ENCODE results near the gene PARD3B.

PARD3B gene

DNA sequence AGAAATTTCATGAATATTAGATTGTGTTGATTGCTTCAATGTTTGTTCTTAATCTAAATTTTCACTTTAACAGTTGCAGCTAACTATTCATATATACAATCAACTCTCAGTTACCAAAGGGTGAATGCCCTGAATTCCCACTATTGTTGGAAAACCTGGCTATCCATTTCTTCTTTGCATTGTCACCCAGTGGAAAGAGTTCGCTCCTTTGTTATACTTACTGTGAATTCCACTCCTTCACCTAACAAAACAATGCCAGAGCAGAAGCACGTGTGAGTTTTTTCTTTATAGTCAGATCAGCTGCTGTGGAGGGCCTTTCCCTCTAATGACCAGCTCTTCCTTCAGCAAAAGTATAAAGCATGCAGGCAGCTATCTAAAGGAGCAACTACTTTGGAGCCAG lies 727.9 kb downstream of the PARD3B start:
- H3K27me3 ChIP-seq (ENCODE audit: insufficient read depth, poor library complexity, severe bottlenecking), result no peaks in the 10 kb centered on the region
- no peak overlapping the region for H3K27ac ChIP-seq (replicated peaks)
- TF ChIP-seq SPI1 (IDR thresholded peaks at IDR 0.05; ENCODE audit: borderline replicate concordance, low read depth), result no peak
- no peak for DNase-seq (ENCODE audit: low read depth in 1 of 2, low spot score in 1 of 2)
- no peak overlapping the region for H3K4me3 ChIP-seq (replicated peaks; ENCODE audit: insufficient read depth, low read length)

DNA sequence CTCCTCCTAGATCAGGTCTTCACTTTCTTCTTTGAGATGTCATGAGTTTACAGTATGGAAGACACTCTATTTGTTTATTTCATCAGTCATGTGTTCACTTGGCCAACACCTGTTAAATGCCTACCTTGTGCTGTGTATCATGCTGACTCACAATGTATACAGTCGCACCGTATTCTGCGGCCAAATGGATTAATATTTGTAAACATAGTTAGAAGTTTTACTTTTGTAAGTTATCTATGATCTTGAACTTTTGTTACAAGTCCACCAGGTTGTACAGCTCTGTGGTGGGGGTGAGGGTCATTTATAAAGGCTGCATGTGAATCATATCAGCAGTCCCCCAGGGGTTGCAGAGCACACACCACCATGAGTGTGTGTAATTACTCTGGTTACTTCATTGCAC lies 728.4 kb downstream of the PARD3B start:
- Histone ChIP-seq H3K4me3 (replicated peaks; ENCODE audit: insufficient read depth, low read length) (no peak overlapping the region), H3K27ac (replicated peaks) (no peak overlapping the region), H3K27me3 (ENCODE audit: insufficient read depth, poor library complexity, severe bottlenecking) (no peaks in the 10 kb centered on the region)
- DNase-seq (ENCODE audit: low read depth in 1 of 2, low spot score in 1 of 2), result no peak
- TF ChIP-seq CTCF (IDR thresholded peaks at IDR 0.05; ENCODE audit: insufficient read depth, low read length) (no peak), SPI1 (IDR thresholded peaks at IDR 0.05; ENCODE audit: borderline replicate concordance, low read depth) (no peak), GABPA (IDR thresholded peaks at IDR 0.05; ENCODE audit: low read depth) (no peak), REST (IDR thresholded peaks at IDR 0.05; ENCODE audit: insufficient replicate concordance, low read depth) (no peak), POLR2AphosphoS5 (IDR thresholded peaks at IDR 0.05; ENCODE audit: low read depth) (no peak)

DNA sequence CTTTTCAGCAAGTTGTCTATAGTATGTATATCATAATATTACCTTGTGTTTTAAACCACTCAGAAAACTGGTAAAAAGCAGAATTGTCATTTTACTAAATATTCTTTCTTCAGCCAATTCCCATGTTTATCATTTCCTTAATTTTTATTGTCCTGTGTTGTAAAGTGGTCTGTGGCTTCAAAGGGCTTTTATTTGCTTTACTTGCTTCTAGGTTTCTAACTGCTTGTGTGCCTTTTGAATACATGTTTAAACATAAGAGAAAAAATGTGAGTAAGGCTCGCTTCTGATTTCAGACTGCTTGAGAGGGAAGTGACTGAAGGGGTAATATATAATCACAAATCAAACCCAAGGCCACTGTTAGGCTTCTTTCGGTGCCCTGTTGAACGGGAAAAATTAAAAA lies 729.5 kb downstream of the PARD3B start:
- Histone ChIP-seq H3K4me3 (replicated peaks; ENCODE audit: insufficient read depth, low read length) (no peak overlapping the region), H3K27me3 (ENCODE audit: insufficient read depth, poor library complexity, severe bottlenecking) (no peaks in the 10 kb centered on the region), H3K27ac (replicated peaks) (no peak overlapping the region)
- DNase-seq (ENCODE audit: low read depth in 1 of 2, low spot score in 1 of 2), result no peak
- TF ChIP-seq REST (IDR thresholded peaks at IDR 0.05; ENCODE audit: insufficient replicate concordance, low read depth), result no peak
- TF ChIP-seq POLR2AphosphoS5 (IDR thresholded peaks at IDR 0.05; ENCODE audit: low read depth), result no peak

GRCh38 chr2:205276116-205276777 lies 731.0 kb downstream of the PARD3B start:
- H3K27me3 ChIP-seq (ENCODE audit: insufficient read depth, poor library complexity, severe bottlenecking), result no peaks in the 10 kb centered on the region
- no peak overlapping the region for H3K4me3 ChIP-seq (replicated peaks; ENCODE audit: insufficient read depth, low read length)
- DNase-seq (ENCODE audit: low read depth in 1 of 2, low spot score in 1 of 2), result no peak
- no peak overlapping the region for H3K27ac ChIP-seq (replicated peaks)
- TF ChIP-seq GABPA (IDR thresholded peaks at IDR 0.05; ENCODE audit: low read depth) (no peak), REST (IDR thresholded peaks at IDR 0.05; ENCODE audit: insufficient replicate concordance, low read depth) (no peak), POLR2AphosphoS5 (IDR thresholded peaks at IDR 0.05; ENCODE audit: low read depth) (no peak), CTCF (IDR thresholded peaks at IDR 0.05; ENCODE audit: insufficient read depth, low read length) (no peak), SPI1 (IDR thresholded peaks at IDR 0.05; ENCODE audit: borderline replicate concordance, low read depth) (no peak)
